LHCN-M2 (cell line): ENCODE data around the gene APOB. TPM values are rescaled to one million over a fixed set of nuclear protein-coding genes. Genes with fewer than 3 reads are reported as not detected.

Experiments
- total RNA-seq: library from RNA; depleted of rRNA; stranded (reverse); fragments of >200 nt; gene quantifications from 2 replicates; pipeline ENCODE4 v1.2.3, GENCODE V29; 2014; rRNA removed

The APOB gene
- total RNA-seq, 1 experiment from 2014 or later, result not detected

Other genes with a start within 250 kb of the APOB start
- 21.5 and 24.3 TPM in 2 replicates for gene LDAH, start 221.0 kb downstream of the APOB start, total RNA-seq
- not detected in 2 replicates for gene TDRD15, start 79.9 kb upstream of the APOB start, total RNA-seq